Rectal smooth muscle tissue (tissue), 1 donor: ENCODE data around the gene HTRA3.

Experiments used
- H3K27ac ChIP-seq: one replicate; pipeline ENCODE4 v1.7.0; 2013; ENCODE audit warnings: low read depth, low read length, inconsistent platforms
- H3K27me3 ChIP-seq: one replicate; pipeline ENCODE4 v1.7.0; 2013; ENCODE audit warnings: low read length; ENCODE audit not compliant: control insufficient read depth, insufficient read depth
- H3K36me3 ChIP-seq: one replicate; pipeline ENCODE4 v1.7.0; 2013; ENCODE audit warnings: low read length; ENCODE audit not compliant: control insufficient read depth, insufficient read depth
- H3K4me1 ChIP-seq: one replicate; pipeline ENCODE4 v1.7.0; 2013; ENCODE audit warnings: low read length; ENCODE audit not compliant: control insufficient read depth, insufficient read depth
- H3K4me3 ChIP-seq: one replicate; pipeline ENCODE4 v1.7.0; 2013; ENCODE audit warnings: low read length
- H3K9ac ChIP-seq: one replicate; pipeline ENCODE4 v1.7.0; 2013; ENCODE audit warnings: low read length

The HTRA3 gene

DNA sequence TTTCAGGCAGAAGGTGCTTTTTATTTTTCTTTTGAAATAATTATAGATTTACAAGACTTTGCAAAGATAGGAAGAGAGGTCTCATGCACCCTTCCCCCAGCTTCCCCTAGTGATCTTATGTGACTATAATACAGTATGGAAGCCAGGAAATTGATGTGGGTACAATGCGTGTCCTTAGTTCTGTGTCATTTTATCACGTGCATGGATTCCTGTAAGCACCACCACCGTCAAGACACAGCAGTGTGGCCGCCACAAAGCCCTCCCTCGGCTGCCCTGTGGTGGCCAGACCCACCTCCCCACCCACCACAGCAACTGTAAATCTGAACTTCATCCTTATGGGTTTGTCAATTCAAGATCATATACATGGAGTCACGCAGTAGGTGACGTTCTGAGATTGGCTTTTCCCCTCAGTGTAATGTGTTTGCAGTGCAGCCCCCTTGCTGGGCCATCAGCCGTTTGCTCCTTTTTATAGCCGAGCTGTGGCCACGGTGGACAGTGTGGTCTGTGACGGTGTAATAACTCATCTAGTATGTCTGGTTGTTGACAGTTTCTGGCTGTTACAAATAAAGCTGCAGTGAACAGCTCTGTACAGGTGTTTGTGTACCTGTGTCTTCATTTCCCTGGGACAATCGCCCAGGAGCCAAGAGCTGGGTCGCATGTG, 10.9 kb upstream of the HTRA3 start:
- Histone ChIP-seq H3K27me3 (no peaks in the 10 kb centered on the region), H3K27ac (no peak overlapping the region), H3K4me1 (peaks cover 7% of the 10 kb centered on the region), H3K4me3 (no peak overlapping the region), H3K36me3 (no peaks in the 10 kb centered on the region), H3K9ac (no peak overlapping the region)

DNA sequence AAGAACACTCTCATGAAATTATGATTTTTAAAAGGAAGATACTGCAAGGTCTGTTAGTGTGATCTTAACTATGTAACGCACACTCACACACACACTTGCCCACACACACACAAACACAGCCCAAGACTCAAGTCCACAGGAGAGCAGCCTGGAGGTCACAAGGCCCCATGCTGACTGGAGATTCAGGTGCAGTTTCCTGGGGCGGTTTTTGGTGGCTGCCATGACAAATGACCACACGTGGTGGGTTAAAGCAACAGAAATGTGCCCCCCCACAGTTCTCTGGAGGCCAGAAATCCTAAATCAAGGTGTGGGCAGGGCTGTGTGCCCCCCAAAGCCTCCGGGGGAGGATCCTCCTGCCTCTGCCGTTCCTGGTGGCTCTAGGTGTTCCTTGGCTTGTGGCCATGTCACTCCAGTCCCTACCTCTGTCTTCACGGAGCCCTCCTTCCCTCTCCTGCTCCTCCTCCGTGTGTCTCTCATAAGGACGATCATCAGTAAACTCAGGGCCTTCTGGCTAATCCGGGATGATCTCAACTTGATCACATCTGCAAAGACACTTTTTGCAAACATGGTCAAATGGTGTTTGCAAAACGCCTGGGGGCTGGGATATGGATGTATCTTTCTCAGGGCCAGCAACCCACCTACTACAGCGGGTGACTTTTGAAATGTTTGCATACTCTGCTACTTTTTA, 9.7 kb upstream of the HTRA3 start:
- Histone ChIP-seq H3K9ac (no peak overlapping the region), H3K36me3 (no peaks in the 10 kb centered on the region), H3K27ac (no peak overlapping the region), H3K4me3 (no peak overlapping the region), H3K27me3 (no peaks in the 10 kb centered on the region), H3K4me1 (peaks cover 7% of the 10 kb centered on the region)

DNA sequence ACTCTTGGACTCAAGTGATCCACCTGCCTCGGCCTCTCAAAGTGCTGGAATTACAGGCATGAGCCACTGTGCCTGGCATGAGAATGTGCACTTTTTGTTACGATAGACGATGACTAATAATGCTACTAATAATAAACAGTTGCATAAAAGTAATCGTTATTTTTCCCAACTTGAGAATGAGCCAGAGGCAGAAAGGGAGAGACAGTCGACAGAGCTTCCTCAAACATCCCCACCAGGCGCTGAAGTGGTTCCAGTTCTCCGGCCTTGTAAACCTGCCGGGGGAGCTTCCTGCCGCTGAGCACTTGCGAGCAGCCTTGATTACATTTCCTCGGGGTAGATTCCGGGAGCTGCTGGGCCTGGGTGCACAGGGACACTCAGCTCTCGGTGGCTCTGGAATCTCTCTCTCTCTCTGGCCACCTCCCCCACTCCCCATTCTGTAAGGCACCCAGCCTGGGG, 8.9 kb upstream of the HTRA3 start:
- Histone ChIP-seq H3K27ac (peak overlapping the region; percentile 24), H3K4me3 (no peak overlapping the region), H3K9ac (no peak overlapping the region), H3K27me3 (no peaks in the 10 kb centered on the region), H3K4me1 (peaks cover 7% of the 10 kb centered on the region), H3K36me3 (no peaks in the 10 kb centered on the region)

DNA sequence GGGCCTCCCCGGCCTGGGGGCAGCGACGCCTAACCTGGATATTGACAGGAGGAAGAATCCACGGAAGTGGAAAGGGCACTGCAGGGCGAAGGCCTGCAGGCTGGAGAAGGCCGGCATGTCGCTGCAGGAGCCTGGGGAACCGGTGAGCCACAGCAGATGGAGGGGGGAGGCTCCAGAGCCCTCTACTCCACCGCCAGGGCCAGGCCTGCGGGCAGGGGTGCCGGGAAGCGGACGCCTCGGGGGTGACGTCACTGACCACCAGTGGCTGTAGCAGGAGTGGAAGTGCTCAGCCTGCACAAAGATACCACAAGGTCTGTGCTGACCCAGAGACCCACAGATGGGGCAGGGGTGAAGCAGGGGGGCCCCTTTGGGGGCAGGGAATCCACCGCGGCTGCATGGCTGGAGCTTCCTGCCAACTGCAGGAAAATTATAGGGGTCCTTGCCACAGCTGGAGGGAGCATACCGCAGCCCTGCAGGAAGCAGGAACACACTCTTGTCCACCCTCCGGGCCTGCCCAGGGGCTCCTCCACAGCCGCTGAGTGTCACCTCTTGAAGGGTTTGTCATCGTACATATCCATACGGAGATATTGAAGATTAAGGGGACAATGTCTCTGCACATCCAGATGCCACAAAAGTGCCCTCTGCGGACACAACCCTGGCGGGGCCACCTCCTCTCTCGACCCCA, 7.6 kb upstream of the HTRA3 start:
- Histone ChIP-seq H3K4me3 (no peak overlapping the region), H3K9ac (no peak overlapping the region), H3K36me3 (no peaks in the 10 kb centered on the region), H3K4me1 (peaks cover 7% of the 10 kb centered on the region), H3K27me3 (no peaks in the 10 kb centered on the region), H3K27ac (no peak overlapping the region)

DNA sequence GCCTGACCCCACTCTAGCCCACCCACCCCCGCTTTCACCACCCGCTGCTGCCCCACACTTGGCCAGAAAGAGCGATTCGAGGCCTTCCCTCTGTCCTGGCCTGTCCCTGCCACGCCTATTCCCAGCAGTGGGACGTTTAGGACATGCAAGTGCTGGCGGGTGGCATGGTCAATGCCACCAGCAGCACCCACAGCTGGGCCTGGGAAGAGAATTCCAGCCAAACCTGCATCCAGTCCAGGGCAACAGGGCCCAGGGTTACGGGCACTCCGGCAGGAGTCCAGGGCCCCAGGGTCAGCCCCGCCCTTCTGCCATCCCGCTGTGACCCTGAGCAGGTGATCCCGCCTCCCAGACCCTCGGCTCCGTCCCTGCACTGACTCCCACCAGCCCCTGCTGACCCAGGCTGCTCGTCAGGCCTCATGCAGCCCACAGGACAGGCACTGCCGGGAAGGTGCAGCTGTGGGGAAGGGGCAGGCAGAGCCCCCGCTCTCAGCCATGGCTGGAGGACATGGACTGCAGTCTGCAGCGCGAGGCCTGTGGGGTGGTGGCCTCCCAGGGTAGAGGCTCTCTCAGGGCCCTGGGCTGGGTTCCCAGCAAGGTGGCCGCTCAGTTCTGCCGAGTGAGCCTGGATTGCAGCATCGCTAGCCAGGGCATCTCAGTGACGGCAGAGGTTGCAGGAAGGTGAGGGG, 6.8 kb upstream of the HTRA3 start:
- H3K4me1 ChIP-seq, result peaks cover 10% of the 10 kb centered on the region
- H3K4me3 ChIP-seq, result no peak overlapping the region
- no peaks in the 10 kb centered on the region for H3K36me3 ChIP-seq
- no peak overlapping the region for H3K9ac ChIP-seq
- H3K27ac ChIP-seq, result no peak overlapping the region
- H3K27me3 ChIP-seq, result no peaks in the 10 kb centered on the region

DNA sequence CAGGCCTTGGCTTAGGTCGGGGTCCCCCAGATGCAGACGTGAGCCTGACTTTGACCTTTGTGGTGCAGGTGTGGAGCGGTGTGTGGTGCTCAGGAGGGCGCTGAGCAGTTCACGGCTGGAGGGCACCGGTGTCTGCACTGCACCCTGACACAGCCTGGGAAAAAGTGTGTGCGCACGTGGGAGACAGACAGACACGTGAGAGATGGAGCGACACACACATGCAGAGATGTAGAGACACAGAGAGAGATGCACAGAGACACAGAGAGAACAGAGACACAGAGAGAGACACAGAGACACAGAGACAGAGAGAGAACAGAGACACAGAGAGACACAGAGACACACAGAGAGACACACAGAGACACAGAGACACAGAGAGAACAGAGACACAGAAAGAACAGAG, 6.2 kb upstream of the HTRA3 start:
- Histone ChIP-seq H3K9ac (no peak overlapping the region), H3K27me3 (no peaks in the 10 kb centered on the region), H3K4me3 (no peak overlapping the region), H3K36me3 (no peaks in the 10 kb centered on the region), H3K27ac (no peak overlapping the region), H3K4me1 (peaks cover 10% of the 10 kb centered on the region)

DNA sequence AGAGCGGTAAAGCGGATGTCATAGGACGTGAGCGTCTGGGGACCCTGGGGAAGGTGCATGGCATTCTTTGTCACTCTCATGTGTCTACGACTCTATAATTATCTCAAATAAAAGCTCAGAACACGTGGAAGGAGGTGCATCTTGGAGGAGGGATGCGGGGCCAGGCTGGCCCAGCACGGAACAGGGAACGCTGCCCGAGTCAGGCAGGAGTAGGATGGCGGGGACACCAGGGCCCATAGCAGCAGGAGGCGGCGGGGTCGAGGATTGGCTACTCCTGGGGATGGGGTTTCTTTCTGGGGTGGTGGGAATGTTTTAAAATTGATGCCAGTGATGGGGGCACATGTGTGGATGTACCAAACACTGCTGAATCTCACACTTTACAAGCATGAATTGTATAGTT, 5.4 kb upstream of the HTRA3 start:
- no peaks in the 10 kb centered on the region for H3K36me3 ChIP-seq
- peaks cover 14% of the 10 kb centered on the region for H3K4me1 ChIP-seq
- H3K9ac ChIP-seq, result no peak overlapping the region
- no peak overlapping the region for H3K27ac ChIP-seq
- H3K4me3 ChIP-seq, result no peak overlapping the region
- no peaks in the 10 kb centered on the region for H3K27me3 ChIP-seq

DNA sequence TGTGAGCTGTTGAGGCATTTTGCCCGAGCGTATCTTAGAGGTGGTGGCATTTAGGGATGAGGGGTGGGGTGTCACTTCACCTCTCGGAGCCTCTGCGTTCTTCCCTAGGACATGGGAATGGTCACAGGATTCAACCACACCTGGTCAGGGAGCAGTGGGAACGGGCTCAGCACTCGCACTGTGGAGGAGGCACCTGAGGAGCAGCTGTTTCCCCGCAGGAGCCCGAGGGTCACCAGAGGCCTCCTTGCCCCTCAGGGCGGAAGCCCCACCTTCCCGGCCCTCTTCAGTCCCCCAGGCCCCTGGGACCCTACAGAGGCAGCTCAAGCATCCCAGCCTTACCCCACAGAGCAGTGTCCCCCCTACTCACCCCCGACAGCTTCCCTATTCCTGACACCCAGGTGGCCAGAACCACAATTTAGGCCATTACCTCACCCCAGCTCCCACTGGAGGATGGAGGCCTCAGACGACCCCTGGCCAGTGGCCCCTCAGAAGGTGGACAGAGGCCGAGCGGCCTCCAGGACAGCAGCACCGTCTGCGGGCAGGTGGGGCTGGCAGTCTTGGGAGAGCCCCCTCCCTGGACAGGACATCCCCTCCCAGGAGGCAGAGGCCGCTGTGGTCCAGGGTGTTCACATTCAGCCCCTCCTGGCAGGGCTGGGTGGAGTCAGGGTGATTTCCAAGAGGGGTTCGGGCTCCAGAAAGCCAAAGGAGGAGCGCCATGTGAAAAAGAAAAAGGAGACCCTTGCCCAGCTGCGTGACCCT, 4.2 kb upstream of the HTRA3 start:
- H3K27ac ChIP-seq, result no peak overlapping the region
- H3K27me3 ChIP-seq, result peaks cover 1% of the 10 kb centered on the region
- no peak overlapping the region for H3K4me3 ChIP-seq
- no peak overlapping the region for H3K9ac ChIP-seq
- peaks cover 16% of the 10 kb centered on the region for H3K4me1 ChIP-seq
- H3K36me3 ChIP-seq, result no peaks in the 10 kb centered on the region

DNA sequence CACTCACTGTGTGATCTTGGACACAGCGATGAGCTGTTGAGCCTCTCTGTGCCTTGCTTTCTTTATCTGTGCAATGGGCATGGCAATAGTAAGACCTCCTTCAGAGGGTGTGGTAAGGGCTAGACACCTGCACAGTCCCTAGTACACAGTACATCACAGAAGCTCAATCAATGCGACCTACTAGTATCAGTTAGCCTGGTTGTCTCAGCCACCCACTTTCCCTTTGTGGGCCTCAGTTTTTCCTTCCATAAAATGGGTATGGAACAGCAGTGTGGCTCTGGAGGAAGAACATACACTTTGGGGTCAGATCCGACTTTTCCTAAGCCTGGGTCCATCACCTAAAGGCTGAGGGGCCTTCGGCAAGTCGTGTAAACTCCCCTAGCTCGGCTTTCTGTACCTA, 3.5 kb upstream of the HTRA3 start:
- H3K27ac ChIP-seq, result no peak overlapping the region
- H3K4me1 ChIP-seq, result peaks cover 12% of the 10 kb centered on the region
- H3K27me3 ChIP-seq, result peaks cover 3% of the 10 kb centered on the region
- H3K9ac ChIP-seq, result no peak overlapping the region
- H3K4me3 ChIP-seq, result no peak overlapping the region
- H3K36me3 ChIP-seq, result no peaks in the 10 kb centered on the region

DNA sequence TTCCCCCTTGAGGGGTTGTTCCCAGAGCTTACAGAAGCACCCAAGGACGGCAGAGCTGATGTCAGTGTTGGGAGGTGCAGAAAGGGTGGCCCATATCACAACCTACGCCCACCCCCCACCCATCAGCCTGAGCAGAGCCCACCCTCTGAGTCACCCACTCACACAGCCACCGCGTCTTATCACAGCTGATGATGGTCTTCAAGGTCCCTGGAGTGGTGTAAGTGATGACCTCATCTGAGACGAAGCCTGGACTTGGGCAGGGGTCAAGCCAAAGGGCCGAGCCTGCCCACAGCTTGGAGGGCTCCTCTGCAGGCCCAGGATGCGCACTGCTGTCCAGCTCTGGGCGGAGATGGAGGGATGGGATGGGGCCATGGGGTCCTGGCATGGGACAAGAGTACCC, 3.0 kb upstream of the HTRA3 start:
- peaks cover 12% of the 10 kb centered on the region for H3K4me1 ChIP-seq
- no peaks in the 10 kb centered on the region for H3K36me3 ChIP-seq
- peaks cover 3% of the 10 kb centered on the region for H3K27me3 ChIP-seq
- H3K4me3 ChIP-seq, result no peak overlapping the region
- H3K27ac ChIP-seq, result no peak overlapping the region
- H3K9ac ChIP-seq, result no peak overlapping the region

DNA sequence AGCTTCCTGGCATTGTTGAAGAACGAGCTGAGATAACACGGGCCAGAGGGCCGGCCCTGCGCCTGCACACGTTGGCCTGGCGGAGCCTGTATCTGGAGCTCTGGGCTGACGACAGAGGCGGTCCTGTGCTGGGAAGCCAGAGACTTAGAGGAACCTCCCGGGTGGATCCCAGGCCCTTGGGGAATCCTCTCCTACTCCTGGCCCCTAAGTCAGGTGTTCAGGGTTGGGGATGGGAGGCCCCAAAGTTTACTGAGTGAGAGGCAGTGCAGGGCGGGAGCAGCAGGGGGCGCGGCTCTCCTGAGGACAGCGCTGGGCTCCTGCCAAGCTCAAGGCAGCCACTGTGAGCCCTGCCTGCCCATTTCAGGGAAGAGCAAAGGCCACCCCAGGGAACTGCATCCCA, 2.5 kb upstream of the HTRA3 start:
- H3K27ac ChIP-seq, result no peak overlapping the region
- no peak overlapping the region for H3K9ac ChIP-seq
- no peak overlapping the region for H3K4me3 ChIP-seq
- H3K27me3 ChIP-seq, result peaks cover 3% of the 10 kb centered on the region
- no peaks in the 10 kb centered on the region for H3K36me3 ChIP-seq
- peaks cover 13% of the 10 kb centered on the region for H3K4me1 ChIP-seq

DNA sequence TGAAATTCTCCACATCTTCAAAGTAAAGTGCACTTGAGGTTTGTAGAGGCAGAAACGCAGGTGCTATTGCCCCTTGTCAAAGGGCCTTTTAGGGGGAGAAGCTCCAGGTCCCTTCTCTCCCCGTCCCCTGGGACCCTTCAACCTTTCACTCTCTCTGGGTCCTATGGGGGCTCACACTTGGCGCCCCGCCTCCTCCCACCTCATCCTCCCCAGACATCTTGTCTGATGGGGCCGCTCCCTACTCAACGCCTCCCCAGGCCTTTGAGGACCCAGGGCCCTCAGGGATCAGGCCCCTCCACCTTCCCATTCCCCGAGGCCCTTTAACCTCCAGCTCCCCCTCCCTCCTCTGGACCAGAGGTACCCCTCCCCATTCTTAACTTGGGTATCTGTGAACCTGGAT, 1.3 kb upstream of the HTRA3 start:
- Histone ChIP-seq H3K4me1 (peaks cover 21% of the 10 kb centered on the region), H3K4me3 (no peak overlapping the region), H3K9ac (no peak overlapping the region), H3K27me3 (peaks cover 3% of the 10 kb centered on the region), H3K27ac (no peak overlapping the region), H3K36me3 (no peaks in the 10 kb centered on the region)
